ENCODE data around the gene LRP5. TPM values are rescaled to one million over a fixed set of nuclear protein-coding genes. Genes with fewer than 3 reads are reported as not detected.
"Not testable (repeated sequence)": the region's sequence is repeated elsewhere in the genome, so short reads cannot be mapped to it uniquely, and the experiment has no call there.

The LRP5 gene
- total and polyA plus RNA-seq, 9 donors = 3.1 to 63.8 (median 47.2) TPM

DNA sequence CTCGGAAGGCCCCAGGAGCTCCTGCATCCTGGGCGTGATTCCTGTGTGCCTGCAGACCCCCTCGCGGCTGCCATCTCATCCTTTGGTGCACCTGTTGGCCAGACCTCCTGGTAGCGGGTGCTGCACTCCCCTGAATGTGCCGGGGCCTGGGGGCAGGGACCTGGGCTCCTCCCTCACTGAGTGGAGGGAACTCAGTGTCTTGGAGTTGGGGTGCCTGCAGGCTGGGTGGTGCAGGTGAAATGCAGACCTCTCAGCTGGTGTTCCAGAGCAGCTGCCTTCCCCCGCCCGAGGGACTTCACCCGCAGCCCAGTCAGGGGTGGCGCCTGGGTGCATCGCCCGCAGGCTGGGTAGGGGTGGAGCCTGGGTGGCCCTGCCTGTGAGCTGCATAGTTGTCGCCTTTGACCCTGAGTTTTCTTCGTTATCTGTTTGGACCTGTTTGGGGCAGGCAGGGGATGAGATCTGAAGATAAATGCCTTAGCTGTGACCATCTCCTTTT is 31.4 kb downstream of the LRP5 start:
- no peak overlapping the region for H3K27ac ChIP-seq
- 88 to 95% (median 92%) methylated on average over 13 to 14 of the region's 14 CpGs for WGBS, 3 donors

DNA sequence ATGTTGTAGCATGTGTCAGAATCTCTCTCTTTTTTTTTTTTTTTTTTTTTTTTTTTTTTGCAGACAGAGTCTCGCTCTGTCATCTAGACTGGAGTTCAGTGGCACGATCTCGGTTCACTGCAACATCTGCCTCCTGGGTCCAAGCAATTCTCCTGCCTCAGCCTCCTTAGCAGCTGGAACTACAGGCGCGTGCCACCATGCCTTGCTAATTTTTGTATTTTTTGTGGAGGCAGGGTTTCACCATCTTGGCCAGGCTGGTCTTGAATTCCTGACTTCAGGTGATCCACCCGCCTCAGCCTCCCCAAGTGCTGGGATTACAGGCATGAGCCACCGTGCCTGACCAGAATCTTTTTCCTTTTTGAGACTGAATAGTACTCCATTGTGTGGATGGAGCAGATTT is 32.4 kb downstream of the LRP5 start:
- H3K4me1 ChIP-seq (ENCODE audit: insufficient read depth) = peaks cover 24% of the 10 kb centered on the region
- WGBS, 3 donors = 94 to 100% (median 96%) methylated on average over 7 of the region's 7 CpGs
- H3K9me3 ChIP-seq; intact Hi-C loops (cut with DNase I); H3K36me3 ChIP-seq; H3K4me3 ChIP-seq; H3K27me3 ChIP-seq; H3K27ac ChIP-seq; DNase-seq: not testable (repeated sequence)

More for the DNA sequence above, 31.4 kb downstream of the LRP5 start:
- no peak overlapping the region for H3K4me3 ChIP-seq
- no peaks in the 10 kb centered on the region for H3K9me3 ChIP-seq
- intact Hi-C loops (cut with DNase I) = no loop called here
- TF ChIP-seq, protein P1, sequence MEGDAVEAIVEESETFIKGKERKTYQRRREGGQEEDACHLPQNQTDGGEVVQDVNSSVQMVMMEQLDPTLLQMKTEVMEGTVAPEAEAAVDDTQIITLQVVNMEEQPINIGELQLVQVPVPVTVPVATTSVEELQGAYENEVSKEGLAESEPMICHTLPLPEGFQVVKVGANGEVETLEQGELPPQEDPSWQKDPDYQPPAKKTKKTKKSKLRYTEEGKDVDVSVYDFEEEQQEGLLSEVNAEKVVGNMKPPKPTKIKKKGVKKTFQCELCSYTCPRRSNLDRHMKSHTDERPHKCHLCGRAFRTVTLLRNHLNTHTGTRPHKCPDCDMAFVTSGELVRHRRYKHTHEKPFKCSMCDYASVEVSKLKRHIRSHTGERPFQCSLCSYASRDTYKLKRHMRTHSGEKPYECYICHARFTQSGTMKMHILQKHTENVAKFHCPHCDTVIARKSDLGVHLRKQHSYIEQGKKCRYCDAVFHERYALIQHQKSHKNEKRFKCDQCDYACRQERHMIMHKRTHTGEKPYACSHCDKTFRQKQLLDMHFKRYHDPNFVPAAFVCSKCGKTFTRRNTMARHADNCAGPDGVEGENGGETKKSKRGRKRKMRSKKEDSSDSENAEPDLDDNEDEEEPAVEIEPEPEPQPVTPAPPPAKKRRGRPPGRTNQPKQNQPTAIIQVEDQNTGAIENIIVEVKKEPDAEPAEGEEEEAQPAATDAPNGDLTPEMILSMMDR (IDR thresholded peaks at IDR 0.05) = no peak
- no peak for TF ChIP-seq POLR2A (IDR thresholded peaks at IDR 0.05)
- TF ChIP-seq EP300 (IDR thresholded peaks at IDR 0.05) = no peak
- no peak for DNase-seq
- no peaks in the 10 kb centered on the region for H3K27me3 ChIP-seq
- H3K36me3 ChIP-seq = no peaks in the 10 kb centered on the region
- peaks cover 24% of the 10 kb centered on the region for H3K4me1 ChIP-seq (ENCODE audit: insufficient read depth)

DNA sequence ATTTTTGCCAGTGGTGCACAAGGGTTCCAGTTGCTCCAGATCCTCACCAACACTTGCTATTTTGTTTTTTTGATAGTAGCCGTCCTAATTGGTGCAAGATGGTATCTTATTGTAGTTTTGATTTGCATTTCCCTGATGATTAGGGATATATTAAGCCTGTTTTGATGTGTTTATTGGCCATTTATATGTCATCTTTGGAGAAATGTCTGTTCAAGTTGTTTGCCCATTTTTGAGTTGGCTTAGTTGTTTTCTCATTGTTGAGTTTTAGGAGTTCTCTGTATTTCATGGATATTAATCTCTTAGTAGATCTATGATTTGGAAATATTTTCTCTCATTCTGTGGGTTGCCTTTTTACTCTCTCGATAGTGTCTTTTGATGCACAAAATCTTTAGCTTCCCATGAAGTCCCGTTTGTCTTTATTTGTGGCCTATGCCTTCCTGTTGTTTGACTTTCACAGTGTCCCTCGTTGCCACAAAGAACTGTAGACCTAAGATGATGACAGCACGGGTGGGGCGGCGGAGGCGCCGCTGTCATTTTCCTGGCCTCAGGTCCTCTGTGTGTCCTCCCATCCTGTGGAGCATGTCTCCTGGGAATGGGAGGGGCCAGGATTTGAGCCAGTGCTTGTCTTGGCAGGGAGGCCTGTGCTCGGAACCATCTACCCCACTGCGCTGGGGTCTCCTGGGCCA is 33.5 kb downstream of the LRP5 start:
- Histone ChIP-seq H3K27me3 (no peaks in the 10 kb centered on the region), H3K4me1 (ENCODE audit: insufficient read depth) (peaks cover 24% of the 10 kb centered on the region), H3K4me3 (no peak overlapping the region), H3K9me3 (no peaks in the 10 kb centered on the region), H3K36me3 (no peaks in the 10 kb centered on the region), H3K27ac (peak overlapping the region in 1 of 2 donors; percentile 31)
- intact Hi-C loops (cut with DNase I) = no loop called here
- TF ChIP-seq, protein P1 (IDR thresholded peaks at IDR 0.05) = no peak
- TF ChIP-seq EP300 (IDR thresholded peaks at IDR 0.05) = no peak
- DNase-seq = peak in 1 of 5 donors; percentile 43
- WGBS, 3 donors = 61 to 66% (median 63%) methylated on average over 11 of the region's 11 CpGs

DNA sequence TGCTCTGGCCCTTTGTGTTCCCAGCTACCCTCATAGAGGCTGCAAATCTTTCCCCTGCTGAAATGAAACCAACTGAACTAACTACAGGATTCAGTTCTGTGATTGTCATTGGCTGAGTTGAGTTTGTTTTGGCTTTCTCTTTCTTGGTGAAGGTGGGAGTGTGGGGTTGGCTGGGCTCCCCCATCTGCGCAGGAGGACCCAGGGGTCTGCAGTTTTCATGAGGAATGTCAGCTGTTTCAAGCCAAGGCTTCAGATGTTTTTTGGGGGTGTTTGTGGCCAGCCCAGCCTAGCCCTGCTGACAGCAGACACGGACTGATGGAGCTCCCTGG is 34.0 kb downstream of the LRP5 start:
- Histone ChIP-seq H3K4me3 (no peak overlapping the region), H3K27me3 (no peaks in the 10 kb centered on the region), H3K4me1 (ENCODE audit: insufficient read depth) (peaks cover 23% of the 10 kb centered on the region), H3K27ac (peak overlapping the region in 1 of 2 donors; percentile 31), H3K36me3 (no peaks in the 10 kb centered on the region), H3K9me3 (no peaks in the 10 kb centered on the region)
- 7 to 25% (median 11%) methylated on average over 2 of the region's 2 CpGs for WGBS, 3 donors
- TF ChIP-seq EP300 (IDR thresholded peaks at IDR 0.05) (no peak), POLR2A (IDR thresholded peaks at IDR 0.05) (no peak)
- TF ChIP-seq, protein P1 (IDR thresholded peaks at IDR 0.05) = no peak
- DNase-seq = no peak
- intact Hi-C loops (cut with DNase I) = no loop called here

DNA sequence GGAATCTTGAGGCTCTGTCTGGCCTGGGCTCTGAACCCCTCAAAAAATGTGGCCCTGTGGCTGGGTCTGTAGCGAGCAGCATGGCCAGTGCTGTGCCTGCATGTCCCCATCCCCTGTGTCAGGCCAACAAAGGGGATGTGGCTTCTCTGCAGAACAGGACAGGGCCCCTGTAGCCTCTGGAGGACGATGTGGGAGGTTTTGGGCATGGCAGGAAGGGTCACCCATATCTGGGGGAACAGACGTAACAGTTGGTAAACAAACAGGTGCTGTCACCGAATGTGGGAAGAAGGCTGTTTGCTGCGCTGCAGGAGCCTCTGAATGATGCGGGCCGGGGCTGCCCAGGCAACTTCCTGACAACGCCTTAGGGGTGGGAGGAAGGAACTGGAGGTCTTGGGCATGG is 35.0 kb downstream of the LRP5 start:
- no peak for DNase-seq
- Histone ChIP-seq H3K4me3 (no peak overlapping the region), H3K27me3 (no peaks in the 10 kb centered on the region), H3K9me3 (no peaks in the 10 kb centered on the region), H3K27ac (no peak overlapping the region), H3K4me1 (ENCODE audit: insufficient read depth) (peaks cover 15% of the 10 kb centered on the region), H3K36me3 (no peaks in the 10 kb centered on the region)
- 83 to 92% (median 87%) methylated on average over 8 of the region's 8 CpGs for WGBS, 3 donors
- intact Hi-C loops (cut with DNase I) = no loop called here
- TF ChIP-seq EP300 (IDR thresholded peaks at IDR 0.05) (no peak), POLR2A (IDR thresholded peaks at IDR 0.05) (no peak)
- TF ChIP-seq, protein P1 (IDR thresholded peaks at IDR 0.05) = no peak

Measured in ovary (tissue), 9 donors.